Progenitor cell of endocrine pancreas (in vitro differentiated cells): Measurements from ENCODE around the gene TRPM8. TPM values are rescaled to one million over a fixed set of nuclear protein-coding genes. Genes with fewer than 3 reads are reported as not detected.

Experiments used
- DNase-seq: peaks from one replicate; pipeline ENCODE4 v3.0.0; 2021; ENCODE audit warnings: low spot score; ENCODE audit not compliant: unreplicated experiment
- H3K27ac Mint-ChIP-seq: 2 replicates; pipeline ENCODE4 v1.8.0; 2021; ENCODE audit warnings: mild to moderate bottlenecking, moderate library complexity, mixed read lengths
- H3K27me3 Mint-ChIP-seq: 2 replicates; pipeline ENCODE4 v1.8.0; 2021; ENCODE audit warnings: mixed read lengths
- H3K36me3 Mint-ChIP-seq: 2 replicates; pipeline ENCODE4 v1.8.0; 2022; ENCODE audit warnings: mixed read lengths; ENCODE audit not compliant: insufficient read depth
- H3K4me1 Mint-ChIP-seq: 2 replicates; pipeline ENCODE4 v1.8.0; 2021; ENCODE audit warnings: low read depth, mixed read lengths
- H3K4me3 Mint-ChIP-seq: 2 replicates; pipeline ENCODE4 v1.8.0; 2021; ENCODE audit warnings: low read depth, mild to moderate bottlenecking, moderate library complexity, mixed read lengths
- H3K9me3 Mint-ChIP-seq: 2 replicates; pipeline ENCODE4 v1.8.0; 2021; ENCODE audit warnings: low read depth, mixed read lengths
- CTCF ChIP-seq: fragments of 200-600 bp; sonication (generic); IDR thresholded peaks from one replicate; pipeline ENCODE4 v1.5.0; 2021; ENCODE audit warnings: antibody characterized with exemption, mild to moderate bottlenecking; ENCODE audit not compliant: unreplicated experiment
- total RNA-seq: library from RNA; stranded (reverse); gene quantifications from 2 replicates; pipeline ENCODE4 v1.2.1, GENCODE V29; 2021

TRPM8 gene
- total RNA-seq, 1 donor from 2014 or later, result not detected

GRCh38 chr2:234048049-234048448, 130.9 kb downstream of the TRPM8 start:
- H3K36me3 Mint-ChIP-seq, result no peaks in the 10 kb centered on the region
- no peak for TF ChIP-seq CTCF
- H3K4me1 Mint-ChIP-seq, result no peaks in the 10 kb centered on the region
- H3K9me3 Mint-ChIP-seq, result no peaks in the 10 kb centered on the region
- H3K4me3 Mint-ChIP-seq, result no peak overlapping the region
- no peak for DNase-seq
- H3K27me3 Mint-ChIP-seq, result peaks cover 35% of the 10 kb centered on the region
- no peak overlapping the region for H3K27ac Mint-ChIP-seq

- Mint-ChIP-seq H3K4me1 (no peaks in the 10 kb centered on the region), H3K36me3 (no peaks in the 10 kb centered on the region), H3K9me3 (no peaks in the 10 kb centered on the region)
Measured at GRCh38 chr2:234050455-234051135, 133.4 kb downstream of the TRPM8 start, which contains the start of gene SPP2. SPP2 (plus strand) TSS chr2:234050702; CDS start chr2:234050787, 85 bp downstream.

GRCh38 chr2:234051374-234052070, 134.3 kb downstream of the TRPM8 start:
- no peak for TF ChIP-seq CTCF
- H3K27ac Mint-ChIP-seq, result no peak overlapping the region
- H3K9me3 Mint-ChIP-seq, result no peaks in the 10 kb centered on the region
- no peaks in the 10 kb centered on the region for H3K36me3 Mint-ChIP-seq
- H3K4me3 Mint-ChIP-seq, result no peak overlapping the region
- H3K4me1 Mint-ChIP-seq, result no peaks in the 10 kb centered on the region
- H3K27me3 Mint-ChIP-seq, result peaks cover 21% of the 10 kb centered on the region
- no peak for DNase-seq

More at GRCh38 chr2:234050455-234051135, 133.4 kb downstream of the TRPM8 start, which contains the start of gene SPP2:
- H3K27ac Mint-ChIP-seq, result no peak within 1 kb of the TSS
- H3K27me3 Mint-ChIP-seq, result peaks cover 24% of the 10 kb centered on the region
- no peak for DNase-seq
- H3K4me3 Mint-ChIP-seq, result no peak within 1 kb of the TSS
- TF ChIP-seq CTCF, result no peak

GRCh38 chr2:234058881-234059280, 141.7 kb downstream of the TRPM8 start:
- Mint-ChIP-seq H3K4me1 (no peaks in the 10 kb centered on the region), H3K27ac (no peak overlapping the region), H3K36me3 (no peaks in the 10 kb centered on the region), H3K4me3 (no peak overlapping the region), H3K27me3 (peaks cover 14% of the 10 kb centered on the region), H3K9me3 (peaks cover 3% of the 10 kb centered on the region)
- DNase-seq, result no peak
- TF ChIP-seq CTCF, result no peak

GRCh38 chr2:234060236-234060635, 143.1 kb downstream of the TRPM8 start:
- Mint-ChIP-seq H3K27me3 (peaks cover 12% of the 10 kb centered on the region), H3K36me3 (no peaks in the 10 kb centered on the region), H3K9me3 (peaks cover 3% of the 10 kb centered on the region), H3K27ac (no peak overlapping the region), H3K4me1 (no peaks in the 10 kb centered on the region), H3K4me3 (no peak overlapping the region)
- DNase-seq, result no peak
- no peak for TF ChIP-seq CTCF
